Spleen (tissue), 11 donors: ENCODE data around the gene B4GALT6. TPM values are rescaled to one million over a fixed set of nuclear protein-coding genes. Genes with fewer than 3 reads are reported as not detected.

ENCODE experiments used
- DNase-seq: peaks from one replicate; pipeline ENCODE4 v3.0.0-alpha.2; 2020
- H3K27ac ChIP-seq, 8 donors: fragments of 200-600 bp; sonication (generic) in 7 of 8; 1 replicate in 4 of 8; 2 replicates in 4 of 8; pipeline versions ENCODE4 v1.5.0 to v1.8.0; 2016 to 2021; ENCODE audit warnings: inconsistent platforms in 4 of 8, mild to moderate bottlenecking in 4 of 8, moderate library complexity in 1 of 8
- H3K27me3 ChIP-seq, 7 donors: fragments of 200-600 bp; sonication (generic) in 6 of 7; replicated peaks in 1 of 7; 1 replicate in 4 of 7; 2 replicates in 3 of 7; pipeline versions ENCODE4 v1.5.0 to v1.8.0; 2016 to 2021; ENCODE audit warnings: inconsistent platforms in 3 of 7, mild to moderate bottlenecking in 1 of 7
- H3K36me3 ChIP-seq, 6 donors: fragments of 200-600 bp; sonication (generic) in 5 of 6; 1 replicate in 4 of 6; 2 replicates in 2 of 6; pipeline versions ENCODE4 v1.5.0 to v1.8.0; 2016 to 2021; ENCODE audit warnings: inconsistent platforms in 2 of 6
- H3K4me1 ChIP-seq, 6 donors: fragments of 200-600 bp; sonication (generic) in 5 of 6; 1 replicate in 3 of 6; 2 replicates in 3 of 6; pipeline versions ENCODE4 v1.5.0 to v1.8.0; 2016 to 2021; ENCODE audit warnings: inconsistent platforms in 3 of 6
- H3K4me3 ChIP-seq, 8 donors: fragments of 200-600 bp; sonication (generic) in 7 of 8; 1 replicate in 4 of 8; 2 replicates in 4 of 8; pipeline versions ENCODE4 v1.5.0 to v1.8.0; 2016 to 2021; ENCODE audit warnings: inconsistent platforms in 4 of 8, mild to moderate bottlenecking in 4 of 8, moderate library complexity in 2 of 8
- H3K9me3 ChIP-seq, 8 donors: fragments of 200-600 bp; sonication (generic) in 7 of 8; 1 replicate in 4 of 8; 2 replicates in 4 of 8; pipeline versions ENCODE4 v1.5.0 to v1.8.0; 2016 to 2021; ENCODE audit warnings: inconsistent platforms in 4 of 8
- CTCF ChIP-seq, 11 experiments: fragments of 200-600 bp in 7 of 11; fragments of 450-650 bp in 4 of 11; sonication (generic) in 4 of 11; IDR thresholded peaks in 8 of 11; conservative IDR thresholded peaks in 3 of 11; 1 replicate in 7 of 11; 2 replicates in 4 of 11; pipeline versions ENCODE4 v1.4.0 to v1.8.0; 2016 to 2021; ENCODE audit warnings: antibody characterized with exemption in 11 of 11, inconsistent platforms in 4 of 11, mild to moderate bottlenecking in 1 of 11
- POLR2A ChIP-seq, 3 donors: fragments of 450-650 bp; IDR thresholded peaks; one replicate each; pipeline ENCODE4 v1.5.1; 2017; ENCODE audit warnings: antibody characterized with exemption in 3 of 3, mild to moderate bottlenecking in 1 of 3
- POLR2AphosphoS5 ChIP-seq, 3 donors: sonication (generic); formaldehyde crosslinking; IDR thresholded peaks; one replicate each; pipeline ENCODE4 v1.5.1; 2017; ENCODE audit warnings: antibody characterized with exemption in 3 of 3
- WGBS, 5 donors: extraction: QIAGEN DNeasy Blood & Tissue Kit in 3 of 5; methylation state at CpG; one replicate each; pipeline versions ENCODE4 v1.1.5 to v1.1.7; 2013 to 2018; 5-methylcytosine and 5-hydroxymethylcytosine counted together
- intact Hi-C: fragments of 100-400 bp; cut with DNase I; formaldehyde crosslinking; loops from one replicate; pipeline ENCODE4 v1.15.0; 2023; ENCODE audit warnings: low total_unique reads
- polyA plus RNA-seq, 3 donors: library from polyadenylated mRNA; stranded (reverse); fragments of 200-250 nt; gene quantifications; one replicate each; pipeline ENCODE4 v1.2.1, GENCODE V29; 2013
- total RNA-seq, 7 donors: library from RNA; depleted of rRNA in 3 of 7; stranded (reverse); fragments of >200 nt in 3 of 7; fragmentation: NEBNext Ultra II Directional in 4 of 7; extraction: Animal tissue kit (Norgen Biotek cat#: 25700) in 4 of 7; gene quantifications; one replicate each; pipeline versions ENCODE4 v1.1.0 to v1.2.1, GENCODE V29; 2016 to 2021
- donor health status: healthy with polysubstance abuse.
- donor health status: DM: no; HTN: no; CAD: no; lungs with moderate emphysema.
- donor health status: DM: no; HTN: no; CAD: no.
- donor health status: Bipolar disorder and iron deficiency.
- donor health status: healthy.
- donor health status: DM: no; HTN: no; CAD: no.
- donor health status: DM: yes; HTN: yes; CAD: no.

B4GALT6 gene
- total and polyA plus RNA-seq, 10 donors, result 0.42 to 9.1 (median 3.7) TPM

- Histone ChIP-seq H3K36me3 (no peaks in the 10 kb centered on the region), H3K4me1 (peaks cover 0 to 14% (median 6%) of the 10 kb centered on the region in 6 donors), H3K9me3 (peaks cover 0 to 11% (median 4%) of the 10 kb centered on the region in 8 donors), H3K4me3 (peak overlapping the region in 7 of 8 donors; percentile 31 to 63 (median 35)), H3K27ac (peak overlapping the region in 1 of 8 donors; percentile 37), H3K27me3 (peaks cover 0 to 54% (median 12%) of the 10 kb centered on the region in 7 donors)
- TF ChIP-seq CTCF (IDR thresholded peaks at IDR 0.05 in 8 of 11, conservative IDR thresholded peaks at IDR 0.05 in 3 of 11), result no peak
- no peak for TF ChIP-seq POLR2AphosphoS5 (IDR thresholded peaks at IDR 0.05)
- no peak for TF ChIP-seq POLR2A (IDR thresholded peaks at IDR 0.05)
- intact Hi-C loops, result loop anchor here (2.0 kb wide), 1 partner anchor 169 kb away; no protein-coding TSS in a partner anchor
- no peak for DNase-seq
- WGBS, 5 donors, result 55 to 72% (median 61%) methylated on average over 7 of the region's 7 CpGs
These were observed 39.2 kb upstream of the B4GALT6 start for GRCh38 chr18:31723639-31723989.

GRCh38 chr18:31722369-31722957 lies 38.1 kb upstream of the B4GALT6 start:
- 29 to 39% (median 31%) methylated on average over 7 of the region's 7 CpGs for WGBS, 5 donors
- DNase-seq, result peak; percentile 79
- no peak overlapping the region for H3K4me3 ChIP-seq
- peaks cover 0 to 42% (median 12%) of the 10 kb centered on the region in 7 donors for H3K27me3 ChIP-seq
- H3K36me3 ChIP-seq, result no peaks in the 10 kb centered on the region
- intact Hi-C loops, result loop anchor here (2.0 kb wide), 1 partner anchor 168 kb away; no protein-coding TSS in a partner anchor
- TF ChIP-seq POLR2AphosphoS5 (IDR thresholded peaks at IDR 0.05), result no peak
- TF ChIP-seq CTCF (IDR thresholded peaks at IDR 0.05 in 8 of 11, conservative IDR thresholded peaks at IDR 0.05 in 3 of 11), result peak; percentile 38 to 93 (median 76)
- peaks cover 0 to 14% (median 6%) of the 10 kb centered on the region in 6 donors for H3K4me1 ChIP-seq
- H3K27ac ChIP-seq, result no peak overlapping the region
- H3K9me3 ChIP-seq, result peaks cover 0 to 12% (median 4%) of the 10 kb centered on the region in 8 donors

- WGBS, 5 donors, result 84 to 98% (median 94%) methylated on average over 3 of the region's 3 CpGs
- intact Hi-C loops, result no loop called here
- DNase-seq, result no peak
These were observed 37.2 kb upstream of the B4GALT6 start for GRCh38 chr18:31721601-31722000.

GRCh38 chr18:31720867-31721266 lies 36.5 kb upstream of the B4GALT6 start:
- Histone ChIP-seq H3K27ac (no peak overlapping the region), H3K9me3 (peaks cover 0 to 12% (median 4%) of the 10 kb centered on the region in 8 donors), H3K4me1 (peaks cover 0 to 14% (median 6%) of the 10 kb centered on the region in 6 donors), H3K27me3 (peaks cover 0 to 30% (median 10%) of the 10 kb centered on the region in 7 donors), H3K4me3 (no peak overlapping the region), H3K36me3 (no peaks in the 10 kb centered on the region)
- WGBS, 5 donors, result 61 to 81% (median 74%) methylated on average over 7 of the region's 7 CpGs
- intact Hi-C loops, result no loop called here
- TF ChIP-seq CTCF (IDR thresholded peaks at IDR 0.05 in 8 of 11, conservative IDR thresholded peaks at IDR 0.05 in 3 of 11) (no peak), POLR2A (IDR thresholded peaks at IDR 0.05) (no peak), POLR2AphosphoS5 (IDR thresholded peaks at IDR 0.05) (no peak)
- no peak for DNase-seq

More at GRCh38 chr18:31721601-31722000, 37.2 kb upstream of the B4GALT6 start:
- no peak overlapping the region for H3K27ac ChIP-seq
- peaks cover 0 to 14% (median 6%) of the 10 kb centered on the region in 6 donors for H3K4me1 ChIP-seq
- H3K36me3 ChIP-seq, result no peaks in the 10 kb centered on the region
- peaks cover 0 to 37% (median 10%) of the 10 kb centered on the region in 7 donors for H3K27me3 ChIP-seq
- TF ChIP-seq POLR2AphosphoS5 (IDR thresholded peaks at IDR 0.05) (no peak), POLR2A (IDR thresholded peaks at IDR 0.05) (no peak)
- H3K4me3 ChIP-seq, result no peak overlapping the region
- H3K9me3 ChIP-seq, result peaks cover 0 to 12% (median 4%) of the 10 kb centered on the region in 8 donors
